ENCODE measurements around the gene EHMT1. TPM values are rescaled to one million over a fixed set of nuclear protein-coding genes. Genes with fewer than 3 reads are reported as not detected.

EHMT1 gene
- total and polyA plus RNA-seq, 9 of the 15 experiments (the other 6 are each of a cell fraction or from before 2014, with no cell fraction given): 2.2 to 76.0 (median 36.4) TPM

DNA sequence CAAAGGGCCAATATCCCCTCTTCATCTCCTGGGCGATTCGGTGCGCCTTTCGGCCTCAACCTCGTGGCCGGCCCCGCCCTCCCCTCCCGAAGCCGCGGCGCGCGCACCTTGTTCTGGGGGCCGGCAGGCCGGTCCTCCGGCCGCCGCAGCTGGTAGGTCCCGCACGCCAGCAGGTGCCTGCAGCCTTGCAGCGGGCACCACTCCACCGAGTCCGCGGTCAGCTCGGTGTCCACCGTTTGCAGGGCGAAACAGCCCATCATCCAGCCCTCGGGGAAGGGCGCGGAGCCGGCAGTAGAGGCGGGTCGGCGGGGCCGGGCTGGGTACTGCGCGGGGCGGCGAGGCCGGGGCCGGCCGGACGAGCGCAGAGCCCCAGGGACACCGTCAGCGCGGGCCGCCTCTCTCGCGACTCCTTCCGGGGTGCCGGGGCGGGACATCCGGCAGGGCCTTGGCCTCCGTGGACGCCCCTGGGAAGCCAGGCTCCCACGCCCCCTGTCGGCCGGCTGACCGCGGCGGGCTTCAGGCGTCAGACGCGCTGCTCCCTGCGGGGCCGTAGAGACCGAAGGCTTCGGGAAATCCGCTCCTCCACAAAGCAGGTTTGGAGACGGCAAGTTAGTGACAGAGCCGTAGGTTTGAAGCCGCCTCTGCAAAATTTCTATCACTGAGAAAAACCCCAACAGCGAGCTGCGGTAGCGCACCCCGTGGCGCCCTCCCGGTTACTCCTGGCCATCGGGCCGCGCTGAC, 40.1 kb upstream of the EHMT1 start, which contains the start of gene DPH7 (continued):
- 0 out of 2 replicates have a peak, but pooled peaks have one; percentile 34 for TF ChIP-seq ZNF311 (CRISPR knock-in tag; IDR thresholded peaks at IDR 0.05)
- TF ChIP-seq ZNF551 (CRISPR knock-in tag; IDR thresholded peaks at IDR 0.05): no peak
- TF ChIP-seq FOXM1 (IDR thresholded peaks at IDR 0.05; ENCODE audit: low read depth): no peak
- peak; percentile 87; the same call in 1 of the 2 replicates for TF ChIP-seq FOXM1 (CRISPR knock-in tag; IDR thresholded peaks at IDR 0.05; ENCODE audit: low read depth)
- TF ChIP-seq XRCC3 (IDR thresholded peaks at IDR 0.05): no peak
- TF ChIP-seq NR2C1 (IDR thresholded peaks at IDR 0.05): peak; percentile 98
- peak; percentile 99 for TF ChIP-seq NR2C1 (tag; IDR thresholded peaks at IDR 0.05)
- TF ChIP-seq GTF2E2 (tag; IDR thresholded peaks at IDR 0.05): peak; percentile 76; the same call in 1 of the 2 replicates
- TF ChIP-seq, protein P1, sequence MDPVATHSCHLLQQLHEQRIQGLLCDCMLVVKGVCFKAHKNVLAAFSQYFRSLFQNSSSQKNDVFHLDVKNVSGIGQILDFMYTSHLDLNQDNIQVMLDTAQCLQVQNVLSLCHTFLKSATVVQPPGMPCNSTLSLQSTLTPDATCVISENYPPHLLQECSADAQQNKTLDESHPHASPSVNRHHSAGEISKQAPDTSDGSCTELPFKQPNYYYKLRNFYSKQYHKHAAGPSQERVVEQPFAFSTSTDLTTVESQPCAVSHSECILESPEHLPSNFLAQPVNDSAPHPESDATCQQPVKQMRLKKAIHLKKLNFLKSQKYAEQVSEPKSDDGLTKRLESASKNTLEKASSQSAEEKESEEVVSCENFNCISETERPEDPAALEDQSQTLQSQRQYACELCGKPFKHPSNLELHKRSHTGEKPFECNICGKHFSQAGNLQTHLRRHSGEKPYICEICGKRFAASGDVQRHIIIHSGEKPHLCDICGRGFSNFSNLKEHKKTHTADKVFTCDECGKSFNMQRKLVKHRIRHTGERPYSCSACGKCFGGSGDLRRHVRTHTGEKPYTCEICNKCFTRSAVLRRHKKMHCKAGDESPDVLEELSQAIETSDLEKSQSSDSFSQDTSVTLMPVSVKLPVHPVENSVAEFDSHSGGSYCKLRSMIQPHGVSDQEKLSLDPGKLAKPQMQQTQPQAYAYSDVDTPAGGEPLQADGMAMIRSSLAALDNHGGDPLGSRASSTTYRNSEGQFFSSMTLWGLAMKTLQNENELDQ (CRISPR knock-in tag; IDR thresholded peaks at IDR 0.05; ENCODE audit: borderline replicate concordance): no peak
- TF ChIP-seq ETS2 (tag; IDR thresholded peaks at IDR 0.05; ENCODE audit: borderline replicate concordance, poor library complexity, severe bottlenecking): no peak
- TF ChIP-seq ZFPM2 (CRISPR knock-in tag; IDR thresholded peaks at IDR 0.05): no peak
- TF ChIP-seq, protein P2, sequence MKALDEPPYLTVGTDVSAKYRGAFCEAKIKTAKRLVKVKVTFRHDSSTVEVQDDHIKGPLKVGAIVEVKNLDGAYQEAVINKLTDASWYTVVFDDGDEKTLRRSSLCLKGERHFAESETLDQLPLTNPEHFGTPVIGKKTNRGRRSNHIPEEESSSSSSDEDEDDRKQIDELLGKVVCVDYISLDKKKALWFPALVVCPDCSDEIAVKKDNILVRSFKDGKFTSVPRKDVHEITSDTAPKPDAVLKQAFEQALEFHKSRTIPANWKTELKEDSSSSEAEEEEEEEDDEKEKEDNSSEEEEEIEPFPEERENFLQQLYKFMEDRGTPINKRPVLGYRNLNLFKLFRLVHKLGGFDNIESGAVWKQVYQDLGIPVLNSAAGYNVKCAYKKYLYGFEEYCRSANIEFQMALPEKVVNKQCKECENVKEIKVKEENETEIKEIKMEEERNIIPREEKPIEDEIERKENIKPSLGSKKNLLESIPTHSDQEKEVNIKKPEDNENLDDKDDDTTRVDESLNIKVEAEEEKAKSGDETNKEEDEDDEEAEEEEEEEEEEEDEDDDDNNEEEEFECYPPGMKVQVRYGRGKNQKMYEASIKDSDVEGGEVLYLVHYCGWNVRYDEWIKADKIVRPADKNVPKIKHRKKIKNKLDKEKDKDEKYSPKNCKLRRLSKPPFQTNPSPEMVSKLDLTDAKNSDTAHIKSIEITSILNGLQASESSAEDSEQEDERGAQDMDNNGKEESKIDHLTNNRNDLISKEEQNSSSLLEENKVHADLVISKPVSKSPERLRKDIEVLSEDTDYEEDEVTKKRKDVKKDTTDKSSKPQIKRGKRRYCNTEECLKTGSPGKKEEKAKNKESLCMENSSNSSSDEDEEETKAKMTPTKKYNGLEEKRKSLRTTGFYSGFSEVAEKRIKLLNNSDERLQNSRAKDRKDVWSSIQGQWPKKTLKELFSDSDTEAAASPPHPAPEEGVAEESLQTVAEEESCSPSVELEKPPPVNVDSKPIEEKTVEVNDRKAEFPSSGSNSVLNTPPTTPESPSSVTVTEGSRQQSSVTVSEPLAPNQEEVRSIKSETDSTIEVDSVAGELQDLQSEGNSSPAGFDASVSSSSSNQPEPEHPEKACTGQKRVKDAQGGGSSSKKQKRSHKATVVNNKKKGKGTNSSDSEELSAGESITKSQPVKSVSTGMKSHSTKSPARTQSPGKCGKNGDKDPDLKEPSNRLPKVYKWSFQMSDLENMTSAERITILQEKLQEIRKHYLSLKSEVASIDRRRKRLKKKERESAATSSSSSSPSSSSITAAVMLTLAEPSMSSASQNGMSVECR (CRISPR knock-in tag; IDR thresholded peaks at IDR 0.05): peak; percentile 93
- TF ChIP-seq, protein P3, sequence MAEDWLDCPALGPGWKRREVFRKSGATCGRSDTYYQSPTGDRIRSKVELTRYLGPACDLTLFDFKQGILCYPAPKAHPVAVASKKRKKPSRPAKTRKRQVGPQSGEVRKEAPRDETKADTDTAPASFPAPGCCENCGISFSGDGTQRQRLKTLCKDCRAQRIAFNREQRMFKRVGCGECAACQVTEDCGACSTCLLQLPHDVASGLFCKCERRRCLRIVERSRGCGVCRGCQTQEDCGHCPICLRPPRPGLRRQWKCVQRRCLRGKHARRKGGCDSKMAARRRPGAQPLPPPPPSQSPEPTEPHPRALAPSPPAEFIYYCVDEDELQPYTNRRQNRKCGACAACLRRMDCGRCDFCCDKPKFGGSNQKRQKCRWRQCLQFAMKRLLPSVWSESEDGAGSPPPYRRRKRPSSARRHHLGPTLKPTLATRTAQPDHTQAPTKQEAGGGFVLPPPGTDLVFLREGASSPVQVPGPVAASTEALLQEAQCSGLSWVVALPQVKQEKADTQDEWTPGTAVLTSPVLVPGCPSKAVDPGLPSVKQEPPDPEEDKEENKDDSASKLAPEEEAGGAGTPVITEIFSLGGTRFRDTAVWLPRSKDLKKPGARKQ (CRISPR knock-in tag; IDR thresholded peaks at IDR 0.05): no peak
- TF ChIP-seq MEIS2 (IDR thresholded peaks at IDR 0.05; ENCODE audit: partially characterized antibody): peak; percentile 16
- TF ChIP-seq CBX2 (IDR thresholded peaks at IDR 0.05; ENCODE audit: insufficient read depth, low read length, poor library complexity, severe bottlenecking): no peak
- TF ChIP-seq, protein P4, sequence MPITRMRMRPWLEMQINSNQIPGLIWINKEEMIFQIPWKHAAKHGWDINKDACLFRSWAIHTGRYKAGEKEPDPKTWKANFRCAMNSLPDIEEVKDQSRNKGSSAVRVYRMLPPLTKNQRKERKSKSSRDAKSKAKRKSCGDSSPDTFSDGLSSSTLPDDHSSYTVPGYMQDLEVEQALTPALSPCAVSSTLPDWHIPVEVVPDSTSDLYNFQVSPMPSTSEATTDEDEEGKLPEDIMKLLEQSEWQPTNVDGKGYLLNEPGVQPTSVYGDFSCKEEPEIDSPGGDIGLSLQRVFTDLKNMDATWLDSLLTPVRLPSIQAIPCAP (CRISPR knock-in tag; IDR thresholded peaks at IDR 0.05; ENCODE audit: borderline replicate concordance): no peak
- no peak for TF ChIP-seq ARHGAP35 (IDR thresholded peaks at IDR 0.05; ENCODE audit: partially characterized antibody)
- no peak for TF ChIP-seq ZNF174 (CRISPR knock-in tag; IDR thresholded peaks at IDR 0.05)
- 0 out of 2 replicates have a peak, but pooled peaks have one; percentile 25 for TF ChIP-seq ZNF644 (tag; IDR thresholded peaks at IDR 0.05; ENCODE audit: low read depth)
